Transverse colon (tissue), 4 donors: ENCODE results near the gene PARP3. TPM values are rescaled to one million over a fixed set of nuclear protein-coding genes. Genes with fewer than 3 reads are reported as not detected.

Experiments
- DNase-seq: peaks from one replicate; pipeline ENCODE4 v3.0.0-alpha.2; 2019
- H3K27ac ChIP-seq, 4 donors: fragments of 200-600 bp; sonication (generic); 2 replicates each; pipeline ENCODE4 v1.5.1; 2016 to 2018; ENCODE audit warnings: inconsistent platforms in 4 of 4
- H3K27me3 ChIP-seq: fragments of 200-600 bp; sonication (generic); 2 replicates; pipeline ENCODE4 v1.5.1; 2017; ENCODE audit warnings: inconsistent platforms
- H3K36me3 ChIP-seq, 4 donors: fragments of 200-600 bp; sonication (generic); 2 replicates each; pipeline ENCODE4 v1.5.1; 2017 to 2019; ENCODE audit warnings: inconsistent platforms in 4 of 4
- H3K4me1 ChIP-seq, 4 donors: fragments of 200-600 bp; sonication (generic); 2 replicates each; pipeline ENCODE4 v1.5.1; 2017 to 2020; ENCODE audit warnings: inconsistent platforms in 4 of 4
- H3K4me3 ChIP-seq, 4 donors: fragments of 200-600 bp; sonication (generic); 1 replicate in 1 of 4; 2 replicates in 3 of 4; pipeline versions ENCODE4 v1.5.1 to v1.6.1; 2017 to 2019; ENCODE audit warnings: inconsistent platforms in 4 of 4
- H3K9me3 ChIP-seq, 2 donors: fragments of 200-600 bp; sonication (generic); 2 replicates each; pipeline ENCODE4 v1.5.1; 2017 to 2019; ENCODE audit warnings: inconsistent platforms in 2 of 2
- CTCF ChIP-seq, 5 experiments: fragments of 200-600 bp in 3 of 5; fragments of 450-650 bp in 2 of 5; sonication (generic) in 3 of 5; IDR thresholded peaks; 1 replicate in 2 of 5; 2 replicates in 3 of 5; pipeline ENCODE4 v1.5.1; 2016 to 2017; ENCODE audit warnings: antibody characterized with exemption in 5 of 5, inconsistent platforms in 3 of 5, mild to moderate bottlenecking in 2 of 5, moderate library complexity in 1 of 5
- EP300 ChIP-seq: sonication (generic); formaldehyde crosslinking; IDR thresholded peaks from one replicate; pipeline ENCODE4 v1.6.1; 2017; ENCODE audit warnings: antibody characterized with exemption, low read depth
- POLR2A ChIP-seq: fragments of 450-650 bp; IDR thresholded peaks from one replicate; pipeline ENCODE4 v1.6.1; 2016; ENCODE audit warnings: antibody characterized with exemption, mild to moderate bottlenecking, moderate library complexity
- POLR2AphosphoS5 ChIP-seq, 3 donors: sonication (generic); formaldehyde crosslinking; IDR thresholded peaks; one replicate each; pipeline ENCODE4 v1.6.1; 2016; ENCODE audit warnings: antibody characterized with exemption in 3 of 3
- WGBS, 2 donors: methylation state at CpG; one replicate each; pipeline ENCODE4 v1.1.5; 2018; ENCODE audit warnings: low coverage in 1 of 2; 5-methylcytosine and 5-hydroxymethylcytosine counted together
- in situ Hi-C, 4 donors: fragments of 200-750 bp; cut with MboI; loops; one replicate each; pipeline versions ENCODE4 v1.15.0 to v1.15.1; 2017; ENCODE audit warnings: low sequenced_read_pairs in 3 of 4, low pct_ligation_motif_present in 1 of 4, low pct_unique_long_range_greater_than_20kb in 1 of 4
- intact Hi-C: fragments of 100-400 bp; cut with DNase I; formaldehyde crosslinking; loops from one replicate; pipeline ENCODE4 v1.15.1; 2023; ENCODE audit warnings: low total_unique reads
- total RNA-seq, 4 donors: library from RNA; depleted of rRNA; stranded (reverse); fragments of >200 nt; gene quantifications; one replicate each; pipeline ENCODE4 v1.1.0, GENCODE V29; 2016

The PARP3 gene
- total RNA-seq, 4 donors from 2014 or later: 18.3 to 64.7 (median 42.1) TPM

GRCh38 chr3:51945031-51945840, 3.1 kb downstream of the PARP3 start:
- H3K36me3 ChIP-seq: no peaks in the 10 kb centered on the region
- intact Hi-C loops: loop anchor here (5.0 kb wide), 1 partner anchor 1867 kb away; no protein-coding TSS in a partner anchor
- no peak for TF ChIP-seq POLR2AphosphoS5 (IDR thresholded peaks at IDR 0.05)
- no peak for TF ChIP-seq EP300
- no peak for TF ChIP-seq CTCF (IDR thresholded peaks at IDR 0.05)
- TF ChIP-seq POLR2A: no peak
- H3K27ac ChIP-seq: no peak overlapping the region
- WGBS, 2 donors: 73 to 92% methylated on average over 3 to 18 of the region's 18 CpGs
- H3K9me3 ChIP-seq: no peaks in the 10 kb centered on the region
- DNase-seq: no peak
- peaks cover 13 to 25% (median 24%) of the 10 kb centered on the region in 4 donors for H3K4me1 ChIP-seq
- in situ Hi-C loops: no loop called here
- no peaks in the 10 kb centered on the region for H3K27me3 ChIP-seq
- no peak overlapping the region for H3K4me3 ChIP-seq

DNA sequence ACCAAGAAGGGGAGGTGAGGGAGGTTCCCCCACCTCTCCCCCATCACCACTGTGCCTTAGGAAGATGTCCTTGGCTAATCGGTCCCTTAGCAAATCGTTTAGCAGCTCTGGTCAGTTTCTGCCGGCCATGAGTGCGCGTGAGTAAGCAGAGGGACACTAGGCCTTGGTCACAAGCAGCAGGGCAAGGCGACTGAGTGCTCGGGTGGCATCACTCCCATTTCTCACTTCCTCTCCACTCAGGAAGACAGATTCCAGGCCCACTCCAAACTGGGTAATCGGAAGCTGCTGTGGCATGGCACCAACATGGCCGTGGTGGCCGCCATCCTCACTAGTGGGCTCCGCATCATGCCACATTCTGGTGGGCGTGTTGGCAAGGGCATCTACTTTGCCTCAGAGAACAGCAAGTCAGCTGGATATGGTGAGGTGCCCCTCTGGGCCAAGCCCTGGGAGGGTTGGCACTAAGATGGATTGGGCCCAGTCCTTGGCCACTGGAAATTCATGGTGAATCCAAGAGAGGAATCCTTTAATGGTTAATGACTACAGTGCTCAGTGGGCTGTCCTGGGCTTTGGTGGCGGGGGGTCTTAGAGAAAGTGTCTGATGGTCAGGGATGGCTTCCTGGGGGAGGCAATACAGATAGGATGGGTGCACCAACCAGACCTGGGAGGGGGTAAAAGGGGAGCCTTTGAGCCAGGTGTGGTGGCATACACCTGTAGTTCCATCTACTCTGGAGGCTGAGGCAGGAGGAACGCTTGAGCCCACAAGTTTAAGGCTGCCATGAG, 4.0 kb downstream of the PARP3 start:
- no peak overlapping the region for H3K4me3 ChIP-seq
- in situ Hi-C loops (no loop called here), intact Hi-C loops (loop anchor here (5.0 kb wide), 1 partner anchor 1866 kb away; no protein-coding TSS in a partner anchor)
- H3K36me3 ChIP-seq: no peaks in the 10 kb centered on the region
- no peaks in the 10 kb centered on the region for H3K9me3 ChIP-seq
- TF ChIP-seq CTCF (IDR thresholded peaks at IDR 0.05): no peak
- H3K4me1 ChIP-seq: peaks cover 6 to 16% (median 15%) of the 10 kb centered on the region in 4 donors
- H3K27ac ChIP-seq: no peak overlapping the region
- WGBS, 2 donors: 90% methylated on average over 14 of the region's 14 CpGs; no CpG with 5 or more reads in 1 of the 2 donors
- no peak for DNase-seq
- H3K27me3 ChIP-seq: no peaks in the 10 kb centered on the region

GRCh38 chr3:51946796-51947195, 4.6 kb downstream of the PARP3 start:
- Histone ChIP-seq H3K27me3 (no peaks in the 10 kb centered on the region), H3K27ac (no peak overlapping the region), H3K36me3 (no peaks in the 10 kb centered on the region), H3K4me3 (no peak overlapping the region), H3K9me3 (no peaks in the 10 kb centered on the region), H3K4me1 (peaks cover 6 to 12% (median 12%) of the 10 kb centered on the region in 4 donors)
- 84% methylated on average over 3 to 4 of the region's 4 CpGs for WGBS, 2 donors
- in situ Hi-C loops: no loop called here
- intact Hi-C loops: loop anchor here (5.0 kb wide), 1 partner anchor 1866 kb away; no protein-coding TSS in a partner anchor
- no peak for DNase-seq
- TF ChIP-seq POLR2AphosphoS5 (IDR thresholded peaks at IDR 0.05) (no peak), POLR2A (no peak), EP300 (no peak), CTCF (IDR thresholded peaks at IDR 0.05) (no peak)

GRCh38 chr3:51947215-51947900, 5.2 kb downstream of the PARP3 start:
- Histone ChIP-seq H3K27ac (no peak overlapping the region), H3K4me3 (no peak overlapping the region), H3K27me3 (no peaks in the 10 kb centered on the region), H3K4me1 (peaks cover 4 to 11% (median 10%) of the 10 kb centered on the region in 4 donors), H3K9me3 (no peaks in the 10 kb centered on the region), H3K36me3 (no peaks in the 10 kb centered on the region)
- 74 to 80% methylated on average over 4 to 13 of the region's 13 CpGs for WGBS, 2 donors
- no peak for TF ChIP-seq POLR2AphosphoS5 (IDR thresholded peaks at IDR 0.05)
- TF ChIP-seq POLR2A: no peak
- no peak for TF ChIP-seq CTCF (IDR thresholded peaks at IDR 0.05)
- no peak for TF ChIP-seq EP300
- in situ Hi-C loops: no loop called here
- DNase-seq: no peak
- intact Hi-C loops: loop anchor here (5.0 kb wide), 1 partner anchor 1865 kb away; no protein-coding TSS in a partner anchor
